Ecto neural progenitor cell (in vitro differentiated cells): ENCODE results near the gene PVR.
"Not testable (repeated sequence)": the region's sequence is repeated elsewhere in the genome, so short reads cannot be mapped to it uniquely, and the experiment has no call there.

Experiments used
- DNase-seq: peaks from one replicate; pipeline ENCODE4 v3.0.0-alpha.2; 2018; ENCODE audit warnings: low spot score

The PVR gene

GRCh38 chr19:44673510-44673909 is 29.8 kb downstream of the PVR start:
- no peak for DNase-seq

DNA sequence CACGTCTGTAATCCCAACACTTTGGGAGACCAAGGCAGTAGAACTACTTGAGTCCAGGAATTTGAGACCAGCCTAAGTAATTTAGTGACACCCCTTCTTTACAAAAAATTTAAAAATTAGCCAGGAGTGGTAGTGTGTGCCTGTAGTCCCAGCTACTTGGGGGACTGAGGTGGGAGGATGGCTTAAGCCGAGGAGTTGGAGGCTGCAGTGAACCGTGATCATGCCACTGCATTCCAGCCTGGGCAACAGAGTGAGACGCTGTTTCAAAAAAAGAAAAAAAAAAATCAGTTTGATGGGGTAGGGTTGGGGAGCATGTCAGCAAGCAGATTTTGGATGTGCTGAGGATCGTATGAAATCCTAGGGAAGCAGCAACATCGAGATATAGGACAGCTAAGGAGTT is 31.8 kb downstream of the PVR start:
- no peak for DNase-seq

DNA sequence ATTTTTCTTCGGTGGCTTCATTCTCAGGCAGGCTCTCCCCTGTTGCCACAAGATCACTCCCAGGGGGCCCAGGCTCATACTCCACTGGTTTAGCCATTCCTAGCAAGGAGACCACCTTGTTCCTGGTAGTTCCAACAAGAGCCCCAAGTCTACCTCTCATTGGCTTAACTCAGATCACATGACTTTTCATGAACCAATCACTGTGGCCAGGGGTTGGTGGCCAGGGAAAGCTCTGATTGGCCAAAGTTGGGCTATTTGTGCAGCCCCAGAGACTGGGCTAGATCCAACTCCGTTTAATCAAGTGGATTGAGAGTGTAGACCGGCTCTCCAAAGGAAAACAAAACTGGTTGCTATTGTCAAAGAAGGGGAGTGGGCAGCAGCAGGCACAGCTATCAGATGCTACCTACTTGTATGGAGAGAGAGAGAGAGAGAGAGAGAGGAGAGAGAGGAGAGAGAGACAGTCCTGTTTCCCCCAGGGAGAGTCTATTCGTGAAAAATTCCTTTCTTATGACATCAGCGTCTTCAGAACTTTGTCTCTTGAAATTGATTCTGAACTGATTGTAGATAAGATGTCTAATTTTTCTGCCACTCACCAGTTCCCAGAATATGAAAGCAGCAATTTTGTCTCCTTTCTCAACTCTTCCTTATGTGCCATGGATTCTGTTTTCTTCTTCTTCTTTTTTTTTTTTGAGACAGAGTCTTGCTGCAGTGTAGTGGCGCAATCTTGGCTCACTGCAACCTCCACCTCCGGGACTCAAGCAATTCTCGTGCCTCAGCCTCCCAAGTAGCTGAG is 33.5 kb downstream of the PVR start:
- no peak for DNase-seq

- no peak for DNase-seq
These were observed 36.8 kb downstream of the PVR start for GRCh38 chr19:44680536-44680935.

GRCh38 chr19:44681992-44682790 is 38.5 kb downstream of the PVR start:
- DNase-seq = no peak

GRCh38 chr19:44682807-44683206 is 39.1 kb downstream of the PVR start:
- DNase-seq = no peak

GRCh38 chr19:44683434-44684210 is 39.9 kb downstream of the PVR start:
- no peak for DNase-seq

GRCh38 chr19:44684396-44684795 is 40.7 kb downstream of the PVR start:
- not testable (repeated sequence) for DNase-seq

DNA sequence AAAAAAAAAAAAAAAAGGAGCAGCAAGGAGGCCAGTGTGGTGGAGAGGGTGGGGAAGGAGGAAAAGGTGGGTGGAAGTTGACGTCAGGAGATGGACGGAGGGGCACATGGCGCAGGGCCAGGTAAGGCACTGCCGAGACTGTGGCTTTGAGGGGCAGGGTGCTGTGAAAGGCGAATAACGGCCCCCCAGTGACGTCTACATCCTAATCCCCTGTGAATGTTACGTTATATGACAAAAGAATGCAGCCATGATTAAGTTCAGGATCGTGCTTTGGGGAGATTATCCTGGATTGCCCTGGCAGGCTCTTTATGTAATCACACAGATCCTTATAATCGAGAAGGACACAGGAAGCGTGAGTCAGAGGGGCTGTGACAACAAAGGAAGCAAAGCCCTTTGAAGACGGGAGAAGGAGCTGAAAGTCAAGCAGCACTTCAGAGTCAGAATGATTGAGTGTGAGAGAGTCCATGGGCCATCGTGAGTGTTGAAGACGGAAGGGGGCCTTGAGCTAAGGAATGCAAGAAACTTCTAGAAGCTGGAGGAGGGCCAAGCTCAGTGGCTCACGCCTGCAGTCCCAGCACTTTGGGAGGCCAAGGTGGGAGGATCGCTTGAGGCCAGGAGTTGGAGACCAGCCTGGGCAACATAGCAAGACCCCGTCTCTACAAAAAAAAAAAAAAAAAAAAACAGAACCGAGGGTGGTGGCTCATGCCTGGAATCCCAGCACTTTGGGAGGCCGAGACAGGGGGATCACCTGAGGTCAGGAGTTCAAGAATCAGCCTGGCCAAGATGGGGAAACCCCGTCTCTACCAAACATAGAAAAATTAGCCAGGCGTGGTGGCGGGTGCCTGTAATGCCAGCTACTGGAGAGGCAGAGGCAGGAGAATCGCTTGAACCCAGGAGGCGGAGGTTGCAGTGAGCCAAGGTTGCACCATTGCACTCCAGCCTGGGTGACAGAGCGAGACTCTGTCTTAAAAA is 41.5 kb downstream of the PVR start:
- no peak for DNase-seq

- no peak for DNase-seq
These were observed 42.2 kb downstream of the PVR start for GRCh38 chr19:44685877-44686276.

GRCh38 chr19:44686896-44687295 is 43.2 kb downstream of the PVR start:
- DNase-seq = no peak

DNA sequence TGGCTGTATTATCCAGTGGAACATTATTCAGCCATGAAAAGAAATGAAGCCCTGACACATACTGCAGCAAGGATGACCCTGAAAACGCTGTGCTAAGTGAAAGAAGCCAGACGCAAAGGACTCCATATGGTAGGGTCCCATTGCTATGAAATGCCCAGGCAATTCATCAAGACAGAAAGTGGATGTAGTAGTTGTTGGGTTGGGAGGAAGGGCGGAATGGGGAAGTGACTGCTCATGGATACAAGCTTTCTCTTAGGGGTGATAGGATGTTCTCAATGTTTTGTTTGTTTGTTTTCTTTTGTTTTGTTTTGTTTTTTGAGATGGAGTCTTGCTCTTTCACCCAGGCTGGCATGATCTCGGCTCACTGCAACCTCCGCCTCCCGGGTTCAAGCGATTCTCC is 44.2 kb downstream of the PVR start:
- DNase-seq = no peak

- DNase-seq = peak; percentile 86
These were observed 45.8 kb downstream of the PVR start for GRCh38 chr19:44689290-44690130.

DNA sequence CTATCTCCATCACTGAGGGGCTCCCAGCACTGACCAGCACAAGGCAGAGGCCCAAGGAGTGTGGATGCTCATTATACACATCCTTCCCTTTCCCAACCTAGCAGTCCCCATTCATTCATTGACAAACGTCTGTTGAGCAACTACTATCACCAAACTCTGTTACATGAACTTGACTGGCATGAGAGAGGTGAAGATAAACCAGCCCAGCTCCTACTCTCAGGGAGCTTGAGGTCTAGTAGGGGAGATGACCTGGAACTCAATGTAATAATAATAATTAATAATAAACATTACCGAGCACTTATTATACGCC is 46.4 kb downstream of the PVR start:
- DNase-seq = no peak

DNA sequence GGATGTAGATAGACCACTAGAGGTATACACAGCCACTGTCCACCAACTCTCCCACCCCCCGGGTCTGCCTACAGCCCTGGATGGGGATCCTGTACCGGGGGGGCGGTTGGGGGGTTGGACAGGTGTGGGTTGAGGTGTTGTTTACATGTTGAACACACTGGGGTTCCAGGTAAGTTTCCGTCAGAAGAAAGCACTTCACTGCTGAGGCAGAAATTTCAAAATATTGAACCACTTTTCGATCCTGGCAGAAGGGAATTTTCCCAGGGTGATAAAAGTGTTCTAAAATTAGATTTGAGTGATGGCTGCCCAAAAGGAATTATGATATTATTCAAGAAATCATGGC is 48.6 kb downstream of the PVR start:
- DNase-seq = no peak

DNA sequence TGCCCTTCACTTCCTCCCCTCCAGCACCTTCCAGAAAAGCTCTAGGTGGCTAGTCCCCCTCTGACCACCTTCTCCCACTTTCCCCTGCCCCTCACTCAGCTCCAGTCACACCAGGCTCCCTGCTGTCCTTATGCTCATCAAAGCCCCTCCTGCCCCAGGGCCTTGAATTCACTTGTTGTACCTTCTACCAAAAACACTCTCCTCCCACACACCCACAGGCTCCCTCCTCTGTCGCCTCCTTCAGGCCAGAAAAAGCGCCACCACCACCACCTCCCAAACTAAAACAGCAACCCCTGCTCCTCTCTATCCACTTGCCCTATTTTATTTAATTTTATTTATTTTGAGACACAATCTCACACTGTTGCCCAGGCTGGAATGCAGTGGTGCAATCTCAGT is 50.5 kb downstream of the PVR start:
- DNase-seq = no peak

- DNase-seq = no peak
These were observed 53.4 kb downstream of the PVR start for GRCh38 chr19:44696939-44697669.

- no peak for DNase-seq
These were observed 53.9 kb downstream of the PVR start for GRCh38 chr19:44697670-44698034.

- DNase-seq = no peak
These were observed 54.9 kb downstream of the PVR start, which contains the start of gene CEACAM16 for GRCh38 chr19:44698492-44699201. CEACAM16 (plus strand) TSS chr19:44699151; CDS start chr19:44701457, 2,306 bp downstream.
